ENCODE data around the gene COLGALT1. TPM values are rescaled to one million over a fixed set of nuclear protein-coding genes. Genes with fewer than 3 reads are reported as not detected.

The COLGALT1 gene
- total RNA-seq, 2 experiments from 2014 or later = 52.2 to 65.2 TPM

DNA sequence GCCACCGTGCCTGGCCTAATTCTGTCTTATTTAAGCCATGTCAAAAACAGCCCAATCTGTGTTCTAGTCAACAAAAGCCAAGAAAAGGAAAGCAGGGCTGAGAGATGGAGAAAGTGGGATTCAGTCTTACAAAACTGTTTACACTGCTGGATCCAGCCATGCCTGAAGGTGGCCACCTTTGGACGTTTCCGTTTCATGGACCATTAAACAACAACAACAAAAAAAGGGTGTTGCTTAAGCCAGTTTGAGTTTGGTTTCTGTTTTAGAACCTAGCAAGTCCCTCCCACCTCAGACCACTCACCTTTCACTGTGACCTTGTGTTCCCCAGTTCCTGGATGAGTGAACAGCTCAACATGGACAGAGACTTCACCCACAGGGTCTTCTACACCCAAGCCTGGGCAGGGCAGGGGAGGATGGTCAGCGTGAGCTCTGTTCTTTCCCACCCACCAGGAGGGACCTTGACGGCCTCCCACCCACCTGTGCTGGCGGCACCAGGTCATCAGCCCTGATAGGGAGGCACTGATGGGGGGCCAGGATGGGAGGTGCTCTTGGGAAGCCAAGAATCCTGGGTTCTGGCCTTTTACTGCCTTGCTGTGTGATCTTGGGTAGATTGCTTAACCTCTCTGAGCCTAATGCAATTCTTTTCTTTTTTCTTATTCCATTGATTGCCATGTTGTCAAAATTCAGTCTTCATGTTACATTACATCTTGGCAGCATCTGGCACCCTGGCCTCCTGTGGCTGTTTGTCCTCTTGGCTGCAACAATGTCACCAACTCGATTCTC, 56.2 kb downstream of the COLGALT1 start:
- H3K4me1 Mint-ChIP-seq = peaks cover 3% of the 10 kb centered on the region
- peaks cover 11% of the 10 kb centered on the region for H3K27me3 Mint-ChIP-seq
- H3K9me3 Mint-ChIP-seq (ENCODE audit: low read depth) = no peaks in the 10 kb centered on the region
- DNase-seq = no peak
- H3K4me3 Mint-ChIP-seq = no peak overlapping the region
- no peaks in the 10 kb centered on the region for H3K36me3 Mint-ChIP-seq
- ATAC-seq = no peak
- no peak overlapping the region for H3K27ac Mint-ChIP-seq
- CTCF ChIA-PET = interaction anchor here (0.6 to 3.0 kb wide), 3 partner anchors 11 to 144 kb away, joined by 3 to 16 read pairs (median 3); no protein-coding TSS in a partner anchor

DNA sequence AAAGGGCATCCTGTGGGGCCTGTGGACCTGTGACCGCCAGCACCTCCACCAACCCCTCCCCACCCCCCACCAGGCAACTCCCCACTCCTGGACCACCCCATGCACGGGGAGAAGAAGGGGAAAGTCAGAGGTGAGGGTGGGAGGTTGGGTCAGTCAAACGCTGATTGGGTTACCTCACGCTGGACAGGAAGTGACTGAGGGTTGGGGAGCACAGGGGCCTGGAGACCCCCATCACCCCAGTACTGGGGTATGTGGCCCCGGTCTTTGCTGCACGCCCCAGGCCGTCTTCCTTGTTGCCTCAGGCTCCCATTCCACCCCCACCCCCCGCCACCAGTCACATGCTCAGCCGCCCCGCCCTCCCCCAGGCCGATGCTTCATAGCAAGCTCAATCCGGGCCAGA, 59.0 kb downstream of the COLGALT1 start:
- H3K4me1 Mint-ChIP-seq = no peaks in the 10 kb centered on the region
- no peak overlapping the region for H3K27ac Mint-ChIP-seq
- peaks cover 29% of the 10 kb centered on the region for H3K27me3 Mint-ChIP-seq
- H3K36me3 Mint-ChIP-seq = no peaks in the 10 kb centered on the region
- ATAC-seq (no peak), DNase-seq (no peak)
- no peak overlapping the region for H3K4me3 Mint-ChIP-seq
- H3K9me3 Mint-ChIP-seq (ENCODE audit: low read depth) = no peaks in the 10 kb centered on the region
- CTCF ChIA-PET = no interaction called here

DNA sequence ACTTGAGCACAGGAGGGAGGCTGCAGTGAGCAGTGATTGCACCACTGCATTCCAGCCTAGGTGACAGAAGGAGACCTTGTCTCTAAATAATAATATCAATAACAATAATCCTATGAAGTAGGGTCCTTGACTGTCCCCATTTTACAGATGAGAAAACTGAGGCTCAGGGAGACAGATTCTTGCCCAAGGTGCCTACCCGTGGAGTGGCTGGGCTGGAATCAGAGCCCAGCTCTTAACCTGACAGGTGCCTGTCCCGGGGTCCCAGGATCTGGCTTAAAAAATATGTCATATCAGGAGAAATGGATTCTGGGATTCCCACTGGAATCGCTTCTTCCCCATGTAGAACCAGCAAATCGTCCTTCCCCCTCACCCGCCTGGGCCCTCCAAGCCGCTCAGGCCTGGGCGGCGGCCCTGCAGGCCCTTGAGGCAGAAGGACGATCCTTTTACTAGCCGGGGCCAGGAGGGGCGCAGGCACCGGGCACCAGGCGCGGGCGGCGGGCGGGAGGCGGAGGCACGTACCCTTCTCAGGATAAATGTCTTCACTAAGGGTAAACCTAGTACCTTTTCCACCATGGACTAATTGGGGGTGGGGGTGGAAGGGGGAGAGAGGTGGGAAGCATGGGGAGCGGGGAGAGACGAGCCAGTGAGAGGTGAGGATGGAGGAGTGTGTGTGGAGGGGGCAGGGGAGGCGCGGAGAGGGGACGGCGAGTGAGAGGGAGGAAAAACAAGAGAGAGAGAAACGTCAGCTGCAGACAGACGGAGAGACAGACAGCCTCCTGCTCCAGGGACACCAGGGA, 60.6 kb downstream of the COLGALT1 start:
- ATAC-seq = peak; percentile 29
- peaks cover 1% of the 10 kb centered on the region for H3K4me1 Mint-ChIP-seq
- no peak overlapping the region for H3K4me3 Mint-ChIP-seq
- H3K9me3 Mint-ChIP-seq (ENCODE audit: low read depth) = no peaks in the 10 kb centered on the region
- H3K27me3 Mint-ChIP-seq = peaks cover 29% of the 10 kb centered on the region
- no peak for DNase-seq
- H3K36me3 Mint-ChIP-seq = no peaks in the 10 kb centered on the region
- CTCF ChIA-PET = interaction anchor here (2.6 kb wide), 1 partner anchor 10 kb away, joined by 6 read pairs; no protein-coding TSS in a partner anchor
- no peak overlapping the region for H3K27ac Mint-ChIP-seq

DNA sequence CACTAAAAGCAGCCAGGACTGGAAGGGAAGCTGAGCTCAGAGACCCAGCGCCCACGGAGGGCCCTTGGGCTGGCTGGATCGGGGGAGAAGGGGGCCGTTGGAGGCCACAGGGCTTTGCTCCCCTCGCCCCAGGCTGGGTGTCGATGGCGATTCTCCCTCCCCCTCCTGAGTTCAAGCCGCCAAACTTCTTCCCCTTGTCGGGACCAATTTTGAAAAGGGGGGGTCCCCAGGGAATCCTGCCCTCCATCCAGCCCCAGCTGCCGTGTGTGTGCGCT, 61.2 kb downstream of the COLGALT1 start:
- no peaks in the 10 kb centered on the region for H3K9me3 Mint-ChIP-seq (ENCODE audit: low read depth)
- peaks cover 29% of the 10 kb centered on the region for H3K27me3 Mint-ChIP-seq
- CTCF ChIA-PET = interaction anchor here (2.6 kb wide), 1 partner anchor 10 kb away, joined by 6 read pairs; no protein-coding TSS in a partner anchor
- H3K36me3 Mint-ChIP-seq = no peaks in the 10 kb centered on the region
- ATAC-seq (no peak), DNase-seq (no peak)
- H3K4me1 Mint-ChIP-seq = peaks cover 5% of the 10 kb centered on the region
- H3K4me3 Mint-ChIP-seq = no peak overlapping the region
- no peak overlapping the region for H3K27ac Mint-ChIP-seq

DNA sequence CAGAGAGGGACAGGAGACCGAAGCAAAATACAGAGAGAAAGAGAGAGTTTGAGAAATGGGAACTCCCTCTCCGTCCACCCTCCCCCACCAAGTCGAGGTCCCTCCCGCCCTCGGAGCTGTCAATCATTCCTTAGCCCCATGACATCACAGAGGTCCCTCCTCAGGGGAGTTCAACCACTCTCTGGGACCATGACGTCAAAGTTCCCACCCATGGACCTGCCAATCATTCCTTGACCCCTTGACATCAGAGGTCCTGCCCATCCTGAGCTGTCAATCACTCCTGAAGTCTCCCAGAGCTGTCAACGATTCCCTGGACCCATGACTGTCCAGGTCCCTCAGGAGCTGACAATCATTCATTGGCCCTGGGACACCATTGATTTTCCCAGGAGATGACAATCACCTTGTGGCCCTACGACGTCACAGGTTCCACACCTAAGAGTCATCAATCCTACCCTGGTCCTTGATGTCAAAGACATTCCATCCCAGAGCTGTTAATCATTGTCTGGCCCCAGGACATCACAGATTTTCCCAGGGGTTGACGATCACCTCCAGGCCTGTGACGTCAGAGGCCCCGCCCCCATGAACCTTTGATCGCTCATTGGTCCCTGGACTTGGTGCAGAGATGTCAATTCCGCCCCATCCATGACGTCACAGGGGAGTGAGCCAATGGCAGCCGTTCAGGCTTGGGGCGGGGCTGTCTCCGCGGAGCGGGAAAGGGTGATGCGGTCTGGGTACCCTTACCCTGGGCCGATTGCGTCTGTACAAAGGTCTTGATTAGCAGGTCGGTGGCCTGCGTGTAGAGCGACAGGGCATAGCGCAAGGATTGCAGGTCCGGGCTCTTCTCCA, 61.7 kb downstream of the COLGALT1 start:
- Mint-ChIP-seq H3K4me3 (no peak overlapping the region), H3K9me3 (ENCODE audit: low read depth) (no peaks in the 10 kb centered on the region), H3K4me1 (peaks cover 10% of the 10 kb centered on the region), H3K36me3 (no peaks in the 10 kb centered on the region), H3K27ac (no peak overlapping the region), H3K27me3 (peaks cover 26% of the 10 kb centered on the region)
- CTCF ChIA-PET = interaction anchor here (2.6 kb wide), 1 partner anchor 11 kb away, joined by 6 read pairs; no protein-coding TSS in a partner anchor
- no peak for DNase-seq
- no peak for ATAC-seq

DNA sequence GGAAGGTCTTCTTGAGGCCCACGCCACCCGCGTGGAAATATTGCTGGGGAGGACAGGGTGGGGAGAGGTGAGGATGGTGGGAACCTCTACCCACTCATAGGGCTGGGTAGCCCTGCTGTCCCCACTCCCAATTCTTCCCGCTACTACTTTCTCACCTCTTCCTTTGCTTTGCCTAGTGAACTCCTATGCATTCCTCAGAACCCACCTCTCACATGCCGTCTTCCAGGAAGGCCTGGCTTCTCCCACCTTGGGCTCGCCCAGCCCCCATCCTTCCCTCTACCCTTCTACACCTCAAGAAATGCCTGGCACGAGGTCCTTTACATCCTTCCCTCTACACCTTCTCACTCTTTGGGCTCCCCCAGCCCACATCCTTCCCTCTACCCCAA, 62.4 kb downstream of the COLGALT1 start:
- no peak for DNase-seq
- no peak for ATAC-seq
- Mint-ChIP-seq H3K27ac (no peak overlapping the region), H3K9me3 (ENCODE audit: low read depth) (no peaks in the 10 kb centered on the region), H3K27me3 (peaks cover 23% of the 10 kb centered on the region), H3K4me1 (peaks cover 16% of the 10 kb centered on the region), H3K36me3 (no peaks in the 10 kb centered on the region), H3K4me3 (no peak overlapping the region)
- CTCF ChIA-PET = interaction anchor here (2.6 kb wide), 1 partner anchor 11 kb away, joined by 6 read pairs; no protein-coding TSS in a partner anchor

DNA sequence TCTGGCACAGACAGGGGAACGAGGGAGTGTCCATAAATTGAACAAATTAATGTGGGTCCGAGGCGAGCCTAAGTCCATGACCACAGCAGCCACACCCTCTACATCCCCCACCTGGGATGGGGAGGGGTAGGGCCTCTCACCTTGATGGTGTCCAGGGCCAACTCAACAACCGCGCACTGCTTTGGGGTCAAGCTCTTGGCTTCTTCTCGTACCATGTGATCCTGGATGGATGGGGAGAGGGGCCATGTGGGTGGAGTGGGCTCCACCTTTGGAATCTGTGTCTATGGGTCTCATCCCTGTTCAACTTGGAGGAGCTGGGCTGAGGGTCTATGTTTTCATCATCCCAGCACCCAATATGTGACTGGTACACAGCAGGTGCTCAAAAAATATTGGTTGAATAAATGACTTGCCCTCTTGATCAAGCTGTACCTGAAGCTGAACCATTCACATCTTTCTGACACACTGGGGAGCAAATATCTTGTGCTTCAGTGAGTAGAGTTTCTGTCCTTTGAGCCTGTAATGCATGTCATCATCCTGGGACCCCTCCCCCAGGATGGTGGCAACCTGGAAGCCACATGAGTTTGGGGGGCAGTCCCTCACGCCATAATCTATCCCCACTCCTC, 62.9 kb downstream of the COLGALT1 start:
- Mint-ChIP-seq H3K36me3 (no peaks in the 10 kb centered on the region), H3K4me1 (peaks cover 18% of the 10 kb centered on the region), H3K4me3 (no peak overlapping the region), H3K9me3 (ENCODE audit: low read depth) (no peaks in the 10 kb centered on the region), H3K27ac (no peak overlapping the region), H3K27me3 (peaks cover 23% of the 10 kb centered on the region)
- ATAC-seq (no peak), DNase-seq (no peak)
- CTCF ChIA-PET = no interaction called here

DNA sequence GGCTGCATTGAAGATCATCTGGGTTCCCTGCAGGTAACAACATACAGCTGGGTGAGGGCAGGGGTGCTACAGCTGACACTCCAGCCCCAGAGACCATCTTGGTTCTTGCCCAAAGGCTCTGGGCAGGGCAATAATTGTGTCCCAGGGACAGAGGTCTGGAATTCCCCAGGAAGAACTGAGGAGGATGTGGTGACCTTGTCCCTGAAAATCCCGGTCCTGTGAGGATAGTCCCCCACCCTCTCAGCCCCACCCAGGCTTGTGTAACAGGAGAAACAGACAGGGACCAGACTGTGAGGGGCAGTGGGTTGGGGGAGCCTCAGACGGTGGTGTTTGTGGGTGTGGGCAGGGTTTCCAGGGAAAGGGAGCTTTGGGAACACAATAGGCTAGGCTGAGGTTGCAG, 63.5 kb downstream of the COLGALT1 start:
- CTCF ChIA-PET = interaction anchor here (0.5 to 0.7 kb wide), 2 partner anchors 11 to 912 kb away, joined by 3 read pairs; no protein-coding TSS in a partner anchor

DNA sequence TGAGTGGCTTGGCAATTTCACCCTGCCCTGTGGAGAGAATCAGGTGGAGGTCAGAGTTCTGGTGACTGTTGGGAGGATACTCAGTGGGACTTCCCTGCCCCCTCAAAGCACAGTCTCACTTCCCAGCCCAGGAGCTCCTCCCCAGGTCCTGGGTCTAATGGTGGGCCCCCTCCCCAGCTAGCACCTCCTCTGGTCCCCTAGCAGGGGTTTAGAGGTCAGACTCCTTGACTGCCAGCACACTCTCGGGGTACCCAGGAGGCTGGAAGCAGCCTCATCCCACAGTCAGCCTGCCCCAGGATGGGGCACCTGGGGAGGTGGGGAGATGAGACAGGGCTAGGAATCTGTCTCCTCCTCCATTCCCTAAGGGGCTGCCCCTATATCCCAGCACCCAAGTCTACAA, 65.2 kb downstream of the COLGALT1 start:
- Mint-ChIP-seq H3K36me3 (no peaks in the 10 kb centered on the region), H3K9me3 (ENCODE audit: low read depth) (no peaks in the 10 kb centered on the region), H3K27ac (no peak overlapping the region), H3K4me3 (no peak overlapping the region), H3K27me3 (peaks cover 23% of the 10 kb centered on the region), H3K4me1 (peaks cover 18% of the 10 kb centered on the region)
- CTCF ChIA-PET = interaction anchor here (2.1 kb wide), 1 partner anchor 14 kb away, joined by 16 read pairs; no protein-coding TSS in a partner anchor
- DNase-seq = no peak
- no peak for ATAC-seq

More for the DNA sequence above, 63.5 kb downstream of the COLGALT1 start:
- Mint-ChIP-seq H3K27me3 (peaks cover 23% of the 10 kb centered on the region), H3K36me3 (no peaks in the 10 kb centered on the region), H3K4me1 (peaks cover 18% of the 10 kb centered on the region), H3K27ac (no peak overlapping the region), H3K4me3 (no peak overlapping the region), H3K9me3 (ENCODE audit: low read depth) (no peaks in the 10 kb centered on the region)
- DNase-seq (no peak), ATAC-seq (no peak)

DNA sequence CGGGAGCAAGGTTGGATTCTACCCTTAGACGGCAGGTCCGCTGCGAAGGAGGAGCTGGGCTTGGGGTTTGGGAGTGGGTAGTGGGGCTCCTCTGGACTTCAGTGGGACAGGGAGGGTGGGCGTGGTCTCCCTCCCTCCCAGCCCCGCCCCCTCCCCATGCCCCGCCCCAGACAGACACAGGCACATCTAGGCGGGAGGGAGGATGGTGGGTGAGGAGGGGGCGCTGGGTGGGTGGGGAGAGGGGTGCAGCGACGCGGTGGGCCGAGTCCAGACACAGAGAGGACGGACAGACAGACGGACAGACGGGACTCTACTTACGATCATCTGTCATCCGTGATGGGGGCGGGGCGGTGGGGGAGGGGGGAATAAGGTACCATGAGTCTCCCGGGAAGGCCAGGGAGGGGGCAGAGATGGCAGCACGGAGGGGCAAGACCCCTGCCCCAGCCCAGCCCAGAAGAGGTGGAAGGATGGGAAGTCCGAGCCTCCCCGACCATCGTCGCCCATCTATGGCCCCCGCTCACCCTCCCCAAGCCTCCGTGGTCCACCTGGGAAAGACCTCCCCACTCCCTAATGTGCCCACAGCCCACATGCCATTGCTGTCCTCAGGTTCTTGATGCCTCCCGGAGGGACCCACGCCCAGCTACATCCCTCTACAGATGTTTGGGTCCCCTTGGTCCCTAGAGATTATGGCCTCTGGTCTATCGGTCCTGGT, 67.9 kb downstream of the COLGALT1 start:
- H3K4me3 Mint-ChIP-seq = no peak overlapping the region
- ATAC-seq = no peak
- no peak overlapping the region for H3K27ac Mint-ChIP-seq
- H3K4me1 Mint-ChIP-seq = peaks cover 18% of the 10 kb centered on the region
- H3K36me3 Mint-ChIP-seq = no peaks in the 10 kb centered on the region
- H3K9me3 Mint-ChIP-seq (ENCODE audit: low read depth) = no peaks in the 10 kb centered on the region
- no peak for DNase-seq
- peaks cover 6% of the 10 kb centered on the region for H3K27me3 Mint-ChIP-seq
- CTCF ChIA-PET = interaction anchor here (1.5 to 2.6 kb wide), 3 partner anchors 19 to 182 kb away, joined by 5 to 13 read pairs (median 5); no protein-coding TSS in a partner anchor

DNA sequence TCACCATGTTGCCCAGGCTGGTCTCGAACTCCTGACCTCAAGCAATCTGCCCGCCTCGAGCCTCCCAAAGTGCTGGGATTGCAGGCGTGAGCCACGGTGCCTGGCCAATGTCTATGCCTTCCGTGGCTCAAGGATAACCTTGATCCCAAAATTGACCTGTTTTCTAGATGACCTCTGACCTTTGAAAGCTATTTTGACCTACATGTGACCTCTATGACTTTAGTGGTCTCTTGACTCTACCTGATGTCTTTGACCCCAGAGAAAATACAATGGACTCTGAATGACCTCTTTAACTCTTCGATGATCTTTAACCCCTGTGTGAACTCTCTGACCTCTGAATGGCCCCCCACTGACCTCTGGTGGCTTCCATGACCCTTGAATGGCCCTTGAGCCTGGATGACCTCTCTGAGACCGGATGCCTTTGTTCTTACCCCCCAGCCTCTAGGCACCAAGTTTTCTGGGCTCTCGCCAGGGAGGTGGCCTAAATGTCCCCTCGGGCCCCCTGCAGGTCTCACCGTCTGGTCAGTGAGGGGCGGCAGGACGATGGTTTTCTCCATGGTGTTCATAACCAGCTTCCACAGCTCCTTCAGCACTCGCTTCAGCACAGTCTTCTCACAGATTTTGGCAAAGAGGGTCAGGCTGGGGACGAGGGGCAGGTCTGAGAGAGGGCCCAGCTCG, 69.0 kb downstream of the COLGALT1 start:
- H3K27ac Mint-ChIP-seq = no peak overlapping the region
- no peak for DNase-seq
- H3K9me3 Mint-ChIP-seq (ENCODE audit: low read depth) = no peaks in the 10 kb centered on the region
- peaks cover 18% of the 10 kb centered on the region for H3K4me1 Mint-ChIP-seq
- no peaks in the 10 kb centered on the region for H3K27me3 Mint-ChIP-seq
- H3K36me3 Mint-ChIP-seq = no peaks in the 10 kb centered on the region
- no peak for ATAC-seq
- CTCF ChIA-PET = no interaction called here
- H3K4me3 Mint-ChIP-seq = no peak overlapping the region

DNA sequence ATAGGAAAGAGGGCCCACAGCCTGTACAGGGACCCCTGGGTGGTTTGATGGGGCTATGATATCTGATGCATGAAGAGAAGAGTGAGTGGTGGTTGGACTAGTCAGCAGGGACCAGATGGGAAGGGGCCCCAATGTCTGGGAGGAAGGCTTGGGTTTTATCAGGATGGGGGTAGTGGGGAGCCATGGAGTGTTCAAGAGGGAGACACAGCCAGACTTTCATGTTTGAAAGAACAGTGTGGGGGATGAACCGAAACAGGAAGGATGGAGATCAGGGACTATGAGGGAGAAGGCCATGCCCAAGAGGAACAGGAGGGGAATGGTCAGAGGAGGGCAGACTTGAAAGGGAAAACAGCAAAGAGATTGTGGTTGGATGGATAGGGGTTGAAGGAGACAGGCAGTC, 69.6 kb downstream of the COLGALT1 start:
- Mint-ChIP-seq H3K4me3 (no peak overlapping the region), H3K27ac (no peak overlapping the region), H3K27me3 (no peaks in the 10 kb centered on the region), H3K36me3 (no peaks in the 10 kb centered on the region), H3K4me1 (peaks cover 18% of the 10 kb centered on the region), H3K9me3 (ENCODE audit: low read depth) (no peaks in the 10 kb centered on the region)
- no peak for DNase-seq
- CTCF ChIA-PET = no interaction called here
- no peak for ATAC-seq
